PC-9 (cell line): ENCODE results near the gene NUTM2A.
"Not testable (repeated sequence)": the region's sequence is repeated elsewhere in the genome, so short reads cannot be mapped to it uniquely, and the experiment has no call there.

Experiments used
- CTCF ChIP-seq: fragments of 200-600 bp; sonication (generic); conservative IDR thresholded peaks from 2 replicates; pipeline ENCODE4 v1.6.1; 2017; ENCODE audit warnings: mixed run types, antibody characterized with exemption, mild to moderate bottlenecking, moderate library complexity
- EZH2 ChIP-seq: fragments of 200-600 bp; sonication (generic); IDR thresholded peaks from 2 replicates; pipeline ENCODE4 v1.8.0; 2017; ENCODE audit warnings: antibody characterized with exemption, low read depth

- TF ChIP-seq CTCF, EZH2: not testable (repeated sequence)
Observed at GRCh38 chr10:87184421-87184820, 40.8 kb upstream of the NUTM2A start.
